GM12878 (cell line): ENCODE data around the gene CDCP1. TPM values are rescaled to one million over a fixed set of nuclear protein-coding genes. Genes with fewer than 3 reads are reported as not detected.
A peak's percentile ranks its signal among the peaks of the same experiment; 100 is the strongest.

Experiments used
- ATAC-seq: fragments of 200-7000 bp; cut with Tn5 transposase; 3 replicates; pipeline ENCODE4 v1.9.1; 2020; ENCODE audit warnings: mild to moderate bottlenecking, moderate library complexity
- BruUV-seq: library from RNA; stranded (reverse); fragments of 400-500 nt; replicated peaks from 2 replicates; lab custom pipeline; 2021; lab: Mats Ljungman, UMichigan
- CTCF ChIA-PET: fragments of 300-600 bp; sonication (Branson Sonifier 250); formaldehyde crosslinking; extraction: SDS; loops from one replicate; lab custom pipeline; 2021; ENCODE audit warnings: inconsistent platforms; lab: Yijun Ruan, JAX
- POLR2A ChIA-PET: fragments of 350-600 bp; formaldehyde crosslinking; extraction: SDS; loops from one replicate; lab custom pipeline; 2021; ENCODE audit warnings: inconsistent platforms; lab: Charles Lee
- RAD21 ChIA-PET: fragments of 300-600 bp; sonication (Branson Sonifier 250); formaldehyde crosslinking; loops from one replicate; lab custom pipeline; 2023; ENCODE audit warnings: antibody characterized with exemption; ENCODE audit not compliant: unreplicated experiment; lab: Charles Lee
- SMC1A ChIA-PET: fragments of 300-600 bp; sonication (Branson Sonifier 250); formaldehyde crosslinking; loops from one replicate; lab custom pipeline; 2023; ENCODE audit not compliant: unreplicated experiment, uncharacterized antibody; lab: Charles Lee
- DNase-seq: peaks from one replicate; pipeline ENCODE4 v3.0.0-alpha.2; 2011; ENCODE audit warnings: low read depth, low spot score
- FAIRE-seq: peaks from 3 replicates; lab custom pipeline; 2011; peaks lifted over from hg19 to GRCh38; lab: Jason Lieb, UNC
- H2AFZ ChIP-seq: 2 replicates; pipeline ENCODE4 v1.6.0; 2011; ENCODE audit warnings: low read depth, low read length, control low read depth; ENCODE audit not compliant: control insufficient read depth
- H3K27ac ChIP-seq: 2 replicates; pipeline ENCODE4 v1.5.1; 2011; ENCODE audit warnings: control low read depth; ENCODE audit not compliant: control insufficient read depth, insufficient read depth
- H3K27me3 ChIP-seq, 2 experiments: replicated peaks in 1 of 2; 2 replicates each; pipeline versions ENCODE4 v1.6.0 to v1.6.1; 2011; ENCODE audit warnings: low read length in 1 of 2; ENCODE audit not compliant: control insufficient read depth in 2 of 2, insufficient read depth in 2 of 2
- H3K36me3 ChIP-seq, 2 experiments: 2 replicates each; pipeline ENCODE4 v1.5.1; 2011; ENCODE audit warnings: low read length in 1 of 2; ENCODE audit not compliant: control insufficient read depth in 2 of 2, insufficient read depth in 2 of 2
- H3K4me1 ChIP-seq: 2 replicates; pipeline ENCODE4 v1.6.1; 2011; ENCODE audit warnings: mild to moderate bottlenecking, low read length, moderate library complexity, mixed read lengths; ENCODE audit not compliant: control insufficient read depth, insufficient read depth
- H3K4me2 ChIP-seq: 2 replicates; pipeline ENCODE4 v1.6.0; 2011; ENCODE audit warnings: control low read depth; ENCODE audit not compliant: control insufficient read depth, insufficient read depth
- H3K4me3 ChIP-seq: fragments of 200-600 bp; sonication (generic); 2 replicates; pipeline ENCODE4 v1.5.1; 2016
- H3K79me2 ChIP-seq: 2 replicates; pipeline ENCODE4 v1.6.0; 2011; ENCODE audit warnings: low read length; ENCODE audit not compliant: control insufficient read depth, insufficient read depth
- H3K9ac ChIP-seq: 2 replicates; pipeline ENCODE4 v1.8.0; 2011; ENCODE audit warnings: low read length, control low read depth, mixed read lengths; ENCODE audit not compliant: control insufficient read depth, insufficient read depth
- H3K9me3 ChIP-seq: replicated peaks from 3 replicates; pipeline ENCODE4 v1.5.1; 2011; ENCODE audit warnings: mild to moderate bottlenecking, low read length; ENCODE audit not compliant: control insufficient read depth, insufficient read depth
- H4K20me1 ChIP-seq: 2 replicates; pipeline ENCODE4 v1.6.0; 2011; ENCODE audit not compliant: control insufficient read depth, insufficient read depth
- BCL11A ChIP-seq: IDR thresholded peaks from 2 replicates; pipeline ENCODE4 v1.6.1; 2011; ENCODE audit warnings: low read depth, low read length
- BCL3 ChIP-seq: IDR thresholded peaks from 2 replicates; pipeline ENCODE4 v1.6.1; 2011; ENCODE audit warnings: borderline replicate concordance, low read depth, mild to moderate bottlenecking, moderate library complexity, low read length; ENCODE audit not compliant: insufficient read depth, poor library complexity, severe bottlenecking
- CEBPB ChIP-seq, 2 experiments: fragments of 150-350 bp in 1 of 2; IDR thresholded peaks; 2 replicates each; pipeline ENCODE4 v1.6.1; 2012 to 2014; ENCODE audit warnings: low read depth in 2 of 2, low read length in 2 of 2, borderline replicate concordance in 1 of 2, inconsistent platforms in 1 of 2
- DPF2 ChIP-seq: fragments of 450-650 bp; IDR thresholded peaks from 2 replicates; pipeline ENCODE4 v1.6.1; 2017; ENCODE audit warnings: mild to moderate bottlenecking
- EZH2 ChIP-seq: IDR thresholded peaks from 2 replicates; pipeline ENCODE4 v1.6.1; 2012; ENCODE audit warnings: low read depth, mild to moderate bottlenecking, control low read depth, inconsistent platforms, low read length, borderline replicate concordance; ENCODE audit not compliant: control insufficient read depth
- GATAD2B ChIP-seq: fragments of 450-650 bp; conservative IDR thresholded peaks from 2 replicates; pipeline ENCODE4 v1.6.1; 2017; ENCODE audit warnings: low read depth, mild to moderate bottlenecking, moderate library complexity
- IRF3 ChIP-seq: fragments of 450-650 bp; IDR thresholded peaks from 2 replicates; pipeline ENCODE4 v1.6.1; 2014; ENCODE audit warnings: mild to moderate bottlenecking
- KAT2A ChIP-seq: conservative IDR thresholded peaks from 2 replicates; pipeline ENCODE4 v1.6.1; 2011; ENCODE audit warnings: low read depth, low read length; ENCODE audit not compliant: control insufficient read depth
- NFYA ChIP-seq: IDR thresholded peaks from 2 replicates; pipeline ENCODE4 v1.6.1; 2011; ENCODE audit warnings: low read depth, mild to moderate bottlenecking, low read length, improper control_type of control experiment, borderline replicate concordance
- POLR2A ChIP-seq: IDR thresholded peaks from 2 replicates; pipeline ENCODE4 v1.6.1; 2011; ENCODE audit warnings: low read depth, mild to moderate bottlenecking, low read length
- RELB ChIP-seq: fragments of 450-650 bp; IDR thresholded peaks from 2 replicates; pipeline ENCODE4 v1.6.1; 2017; ENCODE audit warnings: low read depth, mild to moderate bottlenecking, moderate library complexity
- SRF ChIP-seq, 2 experiments: IDR thresholded peaks; 2 replicates each; pipeline ENCODE4 v1.6.1; 2011; ENCODE audit warnings: low read depth in 2 of 2, low read length in 2 of 2, mild to moderate bottlenecking in 1 of 2, moderate library complexity in 1 of 2
- ZBTB11 ChIP-seq: fragments of 450-650 bp; formaldehyde crosslinking; IDR thresholded peaks from 2 replicates; pipeline ENCODE4 v1.5.0; 2022; ENCODE audit warnings: mild to moderate bottlenecking, missing genetic modification characterization
- ZNF217 ChIP-seq: fragments of 450-650 bp; IDR thresholded peaks from 2 replicates; pipeline ENCODE4 v1.6.1; 2017; ENCODE audit warnings: antibody characterized with exemption, mild to moderate bottlenecking
- ZNF622 ChIP-seq: fragments of 450-650 bp; IDR thresholded peaks from 2 replicates; pipeline ENCODE4 v1.6.1; 2017; ENCODE audit warnings: mild to moderate bottlenecking, inconsistent platforms
- WGBS: methylation state at CpG from one replicate; pipeline ENCODE4 v1.1.6; 2016; ENCODE audit warnings: low lambda C conversion rate; ENCODE audit not compliant: insufficient replicate concordance, insufficient coverage; ENCODE audit errors: missing lambda C conversion rate; 5-methylcytosine and 5-hydroxymethylcytosine counted together
- in situ Hi-C: fragments of 300-500 bp; cut with MboI; formaldehyde crosslinking; loops from 9 replicates; pipeline ENCODE4 v1.14.3; 2018; ENCODE audit warnings: mixed read lengths
- intact Hi-C: fragments of 100-400 bp; cut with micrococcal nuclease; formaldehyde crosslinking; loops from one replicate; pipeline ENCODE4 v1.14.2; 2022; ENCODE audit not compliant: unreplicated experiment
- polyA plus RNA-seq, 11 experiments: library from polyadenylated mRNA; depleted of rRNA in 4 of 11; unstranded in 6 of 11; stranded (reverse) in 5 of 11; fragments of >200 nt; fragmentation: Nextera tagmentation in 4 of 11; fragmentation: Illumina TruSeq in 1 of 11; extraction: Ambion mirVana in 4 of 11; extraction: Trizol in 1 of 11; gene quantifications; 1 replicate in 1 of 11; 2 replicates in 10 of 11; pipeline versions ENCODE4 v1.2.1 to v1.2.3, GENCODE V29; 2011 to 2016; ENCODE audit warnings: inconsistent platforms in 2 of 11, missing spikeins in 2 of 11, low read depth in 1 of 11
- total RNA-seq, 4 experiments: library from RNA; depleted of rRNA in 3 of 4; stranded (reverse); fragments of >200 nt in 3 of 4; fragmentation: Illumina TruSeq in 1 of 4; extraction: Trizol in 1 of 4; gene quantifications; 2 replicates each; pipeline versions ENCODE4 v1.2.1 to v1.2.3, GENCODE V29; 2013 to 2021

CDCP1 gene
- total and polyA plus RNA-seq, 10 of the 15 experiments (the other 5 are each of a cell fraction or from before 2014, with no cell fraction given): 0.35 to 2.2 (median 0.86) TPM

- Histone ChIP-seq H2AFZ (no peak overlapping the region), H3K9ac (no peak overlapping the region), H3K4me3 (no peak overlapping the region), H3K4me2 (peak overlapping the region; percentile 35), H4K20me1 (no peaks in the 10 kb centered on the region), H3K4me1 (peaks cover 3% of the 10 kb centered on the region; the same call in 1 of the 2 replicates), H3K27ac (no peak overlapping the region), H3K79me2 (no peaks in the 10 kb centered on the region), H3K9me3 (no peaks in the 10 kb centered on the region), H3K27me3 (no peaks in the 10 kb centered on the region), H3K36me3 (no peaks in the 10 kb centered on the region)
- 29% methylated on average over 7 of the region's 7 CpGs for WGBS
- intact Hi-C loops (no loop called here), in situ Hi-C loops (no loop called here)
- no TSS peak for BruUV-seq
- CTCF ChIA-PET: interaction anchor here (1.0 kb wide), 1 partner anchor 13 kb away, joined by 4 read pairs; no protein-coding TSS in a partner anchor
- ATAC-seq (peak; percentile 81), FAIRE-seq (peak; percentile 35), DNase-seq (no peak)
- SMC1A ChIA-PET: interaction anchor here (0.8 to 4.7 kb wide), 5 partner anchors 9 to 72 kb away, joined by 3 to 34 read pairs (median 7); no protein-coding TSS in a partner anchor
- RAD21 ChIA-PET: interaction anchor here (0.7 to 3.7 kb wide), 4 partner anchors 14 to 68 kb away, joined by 3 to 16 read pairs (median 3); no protein-coding TSS in a partner anchor
- POLR2A ChIA-PET: no interaction called here
- no peak for TF ChIP-seq BCL11A
- no peak for TF ChIP-seq KAT2A
- TF ChIP-seq CEBPB (IDR thresholded peaks at IDR 0.05; ENCODE audit: borderline replicate concordance in 1 of 2, low read depth in 2 of 2, low read length in 2 of 2): no peak
- no peak for TF ChIP-seq ZBTB11 (CRISPR knock-in tag)
- no peak for TF ChIP-seq EZH2
- TF ChIP-seq POLR2A: no peak
- no peak for TF ChIP-seq SRF (IDR thresholded peaks at IDR 0.05; ENCODE audit: low read depth in 2 of 2, low read length in 2 of 2)
- TF ChIP-seq IRF3: no peak
- peak; percentile 70 for TF ChIP-seq RELB
- no peak for TF ChIP-seq BCL3
- peak; percentile 68 for TF ChIP-seq ZNF217
- TF ChIP-seq DPF2: 0 out of 2 replicates have a peak, but pooled peaks have one; percentile 20
- no peak for TF ChIP-seq NFYA
- no peak for TF ChIP-seq ZNF622
- no peak; the same call in 1 of the 2 replicates for TF ChIP-seq GATAD2B
These were observed 36.2 kb downstream of the CDCP1 start for GRCh38 chr3:45109771-45110508.
